Measurements from ENCODE around the gene TMUB1.

Gene TMUB1

DNA sequence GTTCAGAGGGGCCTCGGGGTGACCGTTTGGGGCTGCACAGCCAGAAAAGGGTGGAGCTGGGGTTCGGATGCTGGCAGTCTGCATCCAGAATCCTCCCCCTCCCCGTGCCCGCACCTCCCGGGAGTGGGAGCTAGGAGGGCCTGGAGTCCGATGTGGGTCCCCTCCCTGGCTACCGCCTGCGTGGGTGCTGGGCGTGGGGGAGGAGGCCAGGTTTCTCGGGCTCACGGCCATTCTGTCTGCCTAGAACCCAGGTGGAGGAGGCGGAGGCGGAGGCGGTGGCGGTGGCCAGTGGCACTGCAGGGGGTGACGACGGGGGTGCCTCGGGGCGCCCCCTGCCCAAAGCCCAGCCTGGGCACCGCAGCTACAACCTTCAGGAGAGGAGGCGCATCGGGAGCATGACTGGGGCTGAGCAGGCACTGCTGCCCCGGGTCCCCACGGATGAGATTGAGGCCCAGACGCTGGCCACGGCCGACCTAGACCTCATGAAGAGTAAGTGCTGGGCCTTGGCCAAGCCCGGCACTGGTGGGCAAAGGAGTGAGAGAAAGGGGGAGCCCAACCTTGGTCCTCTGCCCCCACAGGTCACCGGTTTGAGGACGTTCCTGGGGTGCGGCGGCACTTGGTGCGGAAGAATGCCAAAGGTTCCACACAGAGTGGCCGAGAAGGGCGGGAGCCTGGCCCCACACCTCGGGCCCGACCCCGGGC lies 16.9 kb downstream of the TMUB1 start:
- no peak for DNase-seq

DNA sequence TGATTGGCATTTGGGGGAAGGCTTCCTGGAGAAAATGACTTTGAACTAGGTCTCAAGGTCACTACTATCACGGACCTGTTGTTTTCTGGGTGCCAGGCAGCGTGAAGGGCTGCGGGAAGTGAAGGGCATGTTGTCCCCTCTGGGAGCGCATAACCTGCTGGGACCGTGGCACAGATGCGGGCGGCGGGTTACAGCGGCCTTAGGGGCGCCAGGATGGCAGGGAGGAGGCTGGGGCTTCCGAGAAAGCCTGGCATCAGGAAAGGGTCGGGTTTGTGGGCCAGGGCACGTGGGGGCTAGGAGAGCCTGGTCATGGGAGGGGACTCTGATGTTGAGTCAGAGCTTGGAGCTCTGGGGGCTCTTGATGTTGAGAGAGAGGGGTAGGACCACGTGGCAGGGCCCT lies 17.8 kb downstream of the TMUB1 start:
- DNase-seq: no peak

DNA sequence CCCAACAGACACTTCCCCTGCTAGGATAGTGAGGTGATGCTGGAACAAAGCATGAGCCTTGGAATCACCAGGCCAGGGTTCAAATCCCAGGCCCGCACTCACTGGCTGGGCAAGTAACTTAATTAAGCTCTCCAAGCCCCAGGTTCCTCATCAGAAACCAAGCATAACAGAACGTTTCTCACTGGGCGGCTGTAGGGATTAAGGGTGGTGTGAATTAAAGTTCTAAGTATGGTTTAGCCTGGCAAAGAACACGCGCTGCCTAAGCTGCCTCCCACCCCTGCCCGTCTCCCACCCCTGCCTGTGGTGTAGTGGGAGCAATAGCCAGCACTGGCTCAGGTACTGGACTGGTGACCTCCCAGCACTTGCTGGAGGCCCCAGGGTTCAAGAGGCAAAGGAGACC lies 18.3 kb downstream of the TMUB1 start:
- DNase-seq: no peak

DNA sequence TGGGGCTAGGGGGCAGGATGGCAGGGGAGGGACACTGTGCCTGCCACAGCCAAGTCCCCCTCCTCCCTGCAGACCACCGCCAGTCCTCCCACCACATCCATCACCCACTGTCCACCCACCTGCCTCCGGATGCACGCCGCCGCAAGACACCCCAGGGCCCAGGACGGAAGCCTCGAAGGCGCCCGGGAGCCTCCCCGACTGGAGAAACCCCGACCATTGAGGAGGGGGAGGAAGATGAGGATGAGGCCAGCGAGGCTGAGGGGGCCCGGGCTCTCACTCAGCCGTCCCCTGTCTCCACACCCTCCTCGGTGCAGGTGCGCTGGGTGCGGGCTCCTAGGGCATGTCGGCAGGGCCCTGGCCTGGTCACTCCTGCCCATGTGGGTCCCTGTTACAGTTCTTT lies 18.8 kb downstream of the TMUB1 start:
- DNase-seq: no peak

DNA sequence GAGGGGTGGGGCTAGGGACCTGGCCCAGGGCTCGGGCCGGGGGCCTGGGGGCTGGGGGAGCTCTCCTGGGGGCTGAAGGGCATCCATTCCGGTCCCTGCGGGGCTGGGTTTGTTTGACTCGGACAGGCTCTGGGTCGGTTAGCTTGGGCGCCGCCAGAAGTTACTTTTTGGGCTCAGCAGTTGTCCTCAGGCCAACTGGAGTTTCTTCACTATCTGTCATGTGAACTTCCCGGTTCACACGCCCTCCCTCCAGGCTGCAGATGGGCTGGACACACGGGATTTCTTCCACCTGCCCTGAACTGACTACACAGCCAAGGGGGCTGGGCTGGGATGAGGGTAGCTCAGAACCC lies 20.1 kb downstream of the TMUB1 start:
- DNase-seq: no peak

DNA sequence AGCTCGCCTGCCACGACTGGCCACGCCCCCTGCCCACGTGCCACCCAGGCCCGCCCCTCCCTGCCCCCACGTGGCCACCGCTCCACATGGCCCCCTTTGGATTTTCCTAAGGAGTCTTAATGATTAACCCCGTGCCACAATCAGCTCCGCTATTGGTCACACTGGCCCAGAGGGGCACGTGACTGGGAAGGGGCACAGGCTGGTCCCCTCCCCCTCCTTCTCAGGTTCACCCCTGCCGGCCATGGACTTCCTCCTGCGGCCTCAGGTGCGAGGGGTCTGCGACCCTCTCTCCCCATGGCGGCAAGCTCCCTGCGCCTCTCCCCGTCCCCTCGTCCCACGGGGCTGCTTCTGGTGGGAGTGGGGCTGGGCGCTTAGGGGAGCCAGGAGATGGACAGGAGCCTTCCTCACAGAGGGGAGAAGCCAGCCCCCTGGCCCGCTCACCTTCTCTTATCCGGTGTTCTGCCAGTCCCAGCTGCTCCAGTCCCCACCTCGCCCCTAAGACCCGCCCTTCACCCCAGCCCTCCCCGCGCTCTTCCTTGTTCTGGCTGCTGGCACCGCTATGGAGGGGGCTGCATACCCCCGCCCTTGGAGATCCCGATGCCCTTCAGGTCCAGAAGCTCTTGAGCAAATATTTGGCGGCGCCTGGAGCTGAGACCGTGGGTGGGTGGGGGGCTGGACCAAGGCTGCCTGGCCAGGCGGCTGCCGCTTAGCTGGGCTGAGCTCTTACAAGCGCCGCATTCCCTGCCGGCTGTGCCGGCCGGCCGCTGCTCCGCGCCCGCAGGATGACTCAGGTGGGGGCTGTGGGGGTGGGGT lies 20.7 kb downstream of the TMUB1 start:
- DNase-seq: no peak

DNA sequence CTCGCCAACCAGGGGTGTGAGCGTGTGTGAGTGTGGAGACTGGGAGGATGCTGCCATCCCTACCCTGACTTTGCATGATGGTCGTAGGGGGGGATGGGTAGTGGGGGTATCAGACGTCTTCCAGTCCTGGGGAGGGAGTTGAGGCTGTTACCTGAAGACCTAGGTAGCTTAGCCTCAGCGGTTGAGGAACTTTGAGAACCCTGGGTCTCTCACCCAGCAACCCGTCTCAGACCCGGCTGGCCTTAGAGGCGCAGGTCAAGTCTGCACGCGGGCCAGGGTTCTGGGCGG lies 21.2 kb downstream of the TMUB1 start:
- no peak for DNase-seq

DNA sequence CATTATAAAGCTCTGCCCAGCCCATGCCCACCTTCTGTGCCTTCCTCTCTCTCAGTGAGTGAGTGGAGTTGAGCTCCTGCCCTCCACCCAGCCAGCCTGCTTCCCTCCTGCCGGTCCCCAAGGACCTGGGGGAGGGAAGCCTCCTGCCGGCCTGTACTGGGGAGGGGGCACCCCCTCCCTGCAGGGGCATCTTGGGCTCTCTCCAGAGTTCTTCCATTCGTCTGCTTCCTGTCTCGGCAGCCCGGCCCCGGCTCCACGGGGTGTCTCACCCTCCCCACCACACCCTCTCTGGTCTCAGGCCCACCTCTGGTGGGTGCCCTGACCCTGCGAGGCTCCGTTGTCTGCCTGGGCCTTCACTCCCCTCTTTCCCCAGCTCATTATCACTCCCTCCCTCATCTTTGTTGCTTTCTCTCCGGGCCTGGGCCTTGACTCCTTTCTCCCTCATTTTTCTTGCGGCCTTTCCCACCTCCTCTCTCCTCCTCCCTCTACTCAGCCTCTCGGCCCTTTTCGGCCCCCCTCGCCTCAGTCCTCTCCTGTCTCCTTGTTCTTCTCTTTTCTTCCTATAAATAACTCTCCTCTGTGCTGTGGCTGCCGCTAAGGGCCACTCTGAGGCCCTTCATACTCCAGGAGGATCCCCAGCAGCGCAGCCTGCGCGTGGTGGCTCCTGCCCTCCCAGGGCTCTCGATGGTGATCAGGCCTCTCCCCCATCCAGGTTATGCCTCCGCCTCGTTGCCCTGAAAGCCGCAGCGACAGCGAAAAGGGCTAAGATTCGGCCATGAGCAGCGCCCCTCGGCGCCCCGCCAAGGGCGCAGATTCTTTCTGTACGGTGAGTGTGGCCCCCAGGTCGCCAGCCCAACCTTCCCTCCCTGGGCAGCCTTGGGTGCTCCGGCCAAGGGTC lies 21.8 kb downstream of the TMUB1 start:
- DNase-seq: no peak

DNA sequence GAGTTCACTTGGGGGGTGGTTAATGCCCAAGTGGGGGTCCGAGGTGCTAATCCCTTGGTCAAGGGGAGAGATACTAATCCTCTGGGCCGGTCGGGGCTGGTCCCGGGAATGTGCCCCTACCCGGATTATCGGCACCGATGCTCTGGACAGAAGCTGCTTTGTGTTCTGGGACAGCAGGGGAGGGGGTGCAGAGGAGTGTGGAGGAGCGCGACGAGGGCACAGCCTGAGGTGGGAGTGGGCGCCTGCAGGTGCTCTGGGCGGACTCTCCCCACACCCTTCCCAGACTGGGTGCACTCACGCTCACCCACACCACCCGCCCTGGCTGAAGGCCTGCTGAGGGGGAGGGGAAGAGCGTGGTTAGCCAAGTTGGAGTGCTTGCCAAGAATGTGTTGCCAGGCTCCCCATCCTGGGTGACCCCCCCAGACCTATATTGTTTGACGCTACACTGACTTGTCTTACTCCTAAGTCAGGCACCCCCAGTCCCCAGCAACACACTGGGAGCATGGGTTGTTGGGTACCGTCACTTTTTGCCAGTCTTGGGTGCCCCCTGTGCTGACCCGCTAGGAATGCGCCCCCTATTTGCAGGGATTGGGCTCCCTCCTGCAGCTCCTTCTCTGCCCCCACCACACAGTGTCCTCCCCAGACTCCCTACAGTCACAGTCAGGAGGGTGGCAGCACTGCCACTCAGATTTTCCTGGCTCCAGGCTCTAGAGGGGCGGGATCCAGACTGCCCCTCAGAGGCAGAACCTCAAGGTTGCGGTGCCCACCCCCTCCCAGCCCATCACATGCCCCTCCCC lies 22.7 kb downstream of the TMUB1 start:
- peak; percentile 24 for DNase-seq

DNA sequence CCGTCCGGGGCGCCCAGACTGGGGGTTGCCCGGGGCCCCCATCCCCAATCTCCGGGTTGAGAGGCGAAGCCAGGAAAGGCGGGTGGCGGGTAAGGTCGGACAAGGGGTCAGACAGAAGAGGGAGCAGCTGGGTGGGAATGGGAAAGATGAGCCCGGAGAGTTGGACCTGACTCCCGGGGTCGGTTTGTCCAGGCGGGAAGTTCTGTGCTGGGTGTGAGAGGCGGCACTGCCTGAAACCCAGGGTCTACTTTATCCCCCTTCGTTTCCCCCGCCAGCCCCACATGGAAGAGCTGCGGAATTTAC lies 23.2 kb downstream of the TMUB1 start:
- no peak for DNase-seq

DNA sequence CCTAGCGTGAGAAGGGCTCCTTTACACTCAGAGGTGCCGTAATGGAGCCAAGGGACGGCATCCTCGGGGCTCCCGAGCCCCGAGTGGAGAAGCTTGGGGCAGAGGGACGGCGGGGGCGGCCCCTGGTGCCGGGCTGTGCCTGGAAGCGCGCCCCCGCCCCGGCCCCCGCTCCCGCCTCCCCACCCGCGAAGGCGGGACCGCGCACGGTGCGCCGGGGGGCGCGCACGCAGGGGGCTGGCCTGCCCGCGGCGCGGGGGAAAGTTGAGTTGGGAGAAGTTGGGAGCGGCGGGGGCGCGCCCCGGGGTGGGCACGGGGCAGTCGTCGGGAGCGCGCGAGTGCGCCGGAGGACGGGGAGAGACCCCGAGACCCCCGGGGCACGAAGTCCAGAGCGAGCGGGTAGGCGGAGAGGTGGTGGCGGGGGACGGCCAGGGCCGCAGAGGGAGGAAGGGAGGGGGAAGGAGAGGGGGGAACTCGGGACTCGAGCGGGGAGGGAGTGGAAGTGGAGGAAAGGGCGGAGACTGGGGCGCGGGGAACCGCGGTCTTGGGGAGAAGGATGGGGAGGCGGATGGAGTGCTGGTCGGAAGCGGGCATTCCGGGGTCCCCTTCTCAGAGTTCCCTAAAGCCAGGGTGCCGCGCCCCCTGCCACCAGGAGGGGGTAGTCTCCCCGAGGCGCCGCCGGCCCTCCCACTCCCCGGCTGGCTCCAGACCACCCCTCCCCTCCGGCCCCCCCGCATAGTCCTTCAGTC lies 23.8 kb downstream of the TMUB1 start, which contains the start of gene SLC4A2:
Gene SLC4A2, plus strand, starts transcription at position 223 of the 746 bp plus-strand sequence. CDS start 2,399 bp downstream, outside the sequence.
- DNase-seq: peak; percentile 67

DNA sequence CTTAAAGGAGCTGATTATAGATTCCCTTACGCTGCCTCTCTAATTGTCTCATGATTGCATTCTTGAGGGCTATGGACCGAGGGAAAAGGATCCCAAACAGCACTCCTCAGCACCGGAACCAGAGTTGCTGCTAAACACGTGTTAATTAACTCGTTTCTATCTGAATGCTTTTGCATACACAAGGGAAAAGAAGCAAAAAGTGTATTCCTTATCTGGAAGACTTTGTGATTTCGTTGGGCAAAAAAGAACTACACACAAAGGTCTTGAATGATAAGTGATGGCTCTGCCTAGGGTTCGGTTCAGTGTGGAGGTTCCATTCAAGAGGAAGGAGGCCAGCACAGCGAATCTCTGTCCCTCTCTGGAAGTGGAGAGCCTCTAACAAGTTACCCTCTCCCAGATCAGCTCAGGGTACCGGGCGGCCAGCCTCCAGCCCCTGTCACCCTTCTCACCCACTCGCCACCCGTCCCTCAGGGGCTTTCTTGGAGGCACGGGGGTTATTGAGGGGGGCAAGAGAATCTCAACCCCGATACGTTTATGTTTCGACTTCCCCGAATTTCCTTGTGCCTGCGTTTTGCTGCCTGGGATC lies 24.4 kb downstream of the TMUB1 start:
- DNase-seq: peak; percentile 33

DNA sequence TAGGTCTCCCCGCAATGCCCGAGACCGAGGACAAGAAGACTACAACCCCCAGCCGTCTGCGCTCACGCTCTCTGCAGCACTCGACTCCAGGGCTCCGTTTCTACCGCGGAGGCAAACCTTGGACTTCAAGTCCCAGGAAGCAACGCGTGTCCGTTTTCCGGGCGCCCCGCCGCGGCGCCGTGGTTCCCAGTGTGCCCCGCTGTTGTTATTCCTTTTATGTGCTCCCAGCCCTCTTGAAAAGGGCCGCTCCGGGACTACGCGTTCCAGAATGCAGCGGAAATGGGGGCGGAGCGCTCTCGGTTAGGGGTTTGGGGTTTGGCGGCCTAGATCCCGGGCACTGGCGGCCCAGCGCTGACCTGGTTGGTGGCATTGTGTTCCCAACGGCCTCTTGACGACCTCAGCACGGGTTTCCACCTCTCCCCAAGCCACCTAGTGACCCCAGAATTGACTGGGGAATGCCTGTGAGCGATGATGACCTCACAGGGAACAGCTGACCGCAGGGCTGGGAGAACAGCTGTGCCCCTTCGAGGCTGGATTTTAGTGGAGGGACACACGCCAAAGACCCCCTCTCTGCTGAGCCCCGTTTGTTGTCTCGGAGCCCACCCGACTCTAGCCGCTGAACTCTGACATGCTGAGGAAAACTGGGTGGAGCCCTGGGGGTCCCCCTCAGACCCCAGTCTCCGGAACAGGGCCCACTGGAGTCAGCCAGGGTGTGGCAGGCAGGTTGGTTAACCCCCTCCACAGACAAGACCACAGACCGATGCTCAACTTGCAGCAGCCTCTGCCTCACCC lies 25.1 kb downstream of the TMUB1 start:
- peak; percentile 100 for DNase-seq

DNA sequence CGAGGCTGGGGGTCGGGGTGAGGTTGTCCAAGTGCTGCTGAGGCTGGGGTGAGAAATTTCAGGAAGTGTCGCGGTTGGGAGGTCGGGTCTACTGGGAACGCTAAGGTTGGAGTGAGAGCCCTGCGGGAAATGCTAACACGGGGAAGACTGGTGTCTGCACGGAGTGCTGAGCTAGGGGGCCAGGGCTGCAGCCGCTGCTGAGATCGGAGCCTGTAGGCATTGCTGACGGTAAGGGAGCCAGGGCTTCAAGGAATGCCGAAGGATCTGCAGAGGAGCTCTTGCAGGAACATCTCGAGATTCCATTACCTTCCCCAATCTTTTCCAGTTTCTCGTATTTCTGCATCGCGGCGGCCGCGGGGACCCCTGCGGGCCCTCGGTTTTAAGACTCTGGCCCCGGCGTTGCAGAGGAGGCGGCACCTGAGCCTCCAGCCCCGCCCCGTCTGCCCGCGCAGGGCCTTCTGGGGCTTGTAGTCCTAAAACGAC lies 25.7 kb downstream of the TMUB1 start, which contains the start of gene CDK5:
Gene CDK5, minus strand, starts transcription at position 392 of the 483 bp plus-strand sequence. Its CDS starts 49 bp downstream, at position 343.
- DNase-seq: no peak

DNA sequence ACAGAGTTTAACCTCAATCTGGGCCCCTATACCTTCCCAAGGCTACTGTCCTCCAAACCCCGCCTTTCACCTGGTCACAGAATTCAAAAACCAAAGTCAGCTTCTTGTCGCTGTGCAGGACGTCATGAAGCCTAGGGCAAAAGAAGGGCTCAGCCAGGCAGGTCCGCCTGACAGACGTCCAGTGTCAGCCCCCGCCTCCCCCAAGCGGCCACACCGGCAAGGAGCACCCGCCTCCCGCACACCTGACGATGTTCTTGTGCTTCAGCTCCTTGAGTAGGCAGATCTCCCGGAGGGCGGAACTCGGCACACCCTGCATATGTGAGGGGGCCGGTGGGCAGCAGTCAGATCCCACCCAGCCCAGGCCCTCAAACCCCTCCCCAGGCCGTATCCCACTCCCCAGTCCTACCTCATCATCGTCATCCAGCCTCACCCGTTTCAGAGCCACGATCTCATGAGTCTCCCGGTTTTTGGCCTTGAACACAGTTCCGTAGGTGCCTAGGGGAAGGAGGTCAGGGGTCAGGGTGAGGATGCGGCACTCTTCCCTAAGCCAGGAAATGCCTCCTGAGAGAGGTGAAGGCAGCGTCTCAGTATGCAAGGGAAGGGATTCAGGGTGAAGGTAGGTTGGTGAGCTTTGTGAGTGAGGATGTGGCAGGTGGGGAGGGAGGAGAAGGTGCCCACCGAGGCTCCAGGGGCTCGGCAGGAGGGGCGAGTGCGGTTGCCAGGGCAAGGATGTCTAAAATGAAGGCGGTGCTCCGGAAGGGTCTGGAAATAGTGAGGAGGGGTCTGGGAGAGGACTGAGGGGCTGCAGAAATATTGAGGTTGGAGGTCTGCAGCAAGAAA lies 26.4 kb downstream of the TMUB1 start:
- no peak for DNase-seq

DNA sequence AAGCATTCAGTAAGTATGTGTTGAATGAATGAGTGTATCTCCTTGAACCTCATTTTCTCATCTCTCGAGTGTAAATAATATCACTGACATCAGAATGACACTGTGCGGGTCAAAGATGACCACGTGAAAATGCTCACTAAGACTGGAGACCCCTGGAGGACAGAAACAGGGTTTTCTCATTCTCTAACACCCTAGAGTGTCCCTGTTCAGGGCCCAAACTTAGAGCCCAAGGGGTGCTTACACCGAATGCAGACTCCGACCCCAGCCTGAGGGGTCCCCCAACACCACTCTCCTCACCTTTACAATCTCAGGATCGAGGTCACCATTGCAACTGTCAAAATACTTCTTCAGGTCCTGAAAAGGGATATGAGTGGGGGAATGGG lies 27.0 kb downstream of the TMUB1 start:
- no peak for DNase-seq

DNA sequence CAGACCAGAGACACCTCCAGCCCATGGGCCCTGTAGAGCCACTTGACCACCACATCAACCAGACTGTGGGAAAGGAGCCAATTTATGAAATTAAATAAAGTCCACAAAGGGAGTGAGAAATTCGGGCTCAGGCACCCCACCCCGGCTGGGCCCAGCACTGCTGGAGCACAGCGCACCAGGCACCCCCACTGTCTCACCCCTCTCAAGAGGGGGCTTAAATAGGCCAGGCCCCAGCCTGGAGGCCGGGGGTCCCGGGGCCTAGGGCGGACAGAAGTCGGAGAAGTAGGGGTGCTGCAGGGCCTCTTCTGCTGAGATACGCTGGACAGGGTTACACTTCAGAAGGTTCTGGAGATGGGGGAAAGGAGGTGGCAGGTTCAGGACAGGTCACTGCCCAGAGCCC lies 29.5 kb downstream of the TMUB1 start:
- DNase-seq: no peak

DNA sequence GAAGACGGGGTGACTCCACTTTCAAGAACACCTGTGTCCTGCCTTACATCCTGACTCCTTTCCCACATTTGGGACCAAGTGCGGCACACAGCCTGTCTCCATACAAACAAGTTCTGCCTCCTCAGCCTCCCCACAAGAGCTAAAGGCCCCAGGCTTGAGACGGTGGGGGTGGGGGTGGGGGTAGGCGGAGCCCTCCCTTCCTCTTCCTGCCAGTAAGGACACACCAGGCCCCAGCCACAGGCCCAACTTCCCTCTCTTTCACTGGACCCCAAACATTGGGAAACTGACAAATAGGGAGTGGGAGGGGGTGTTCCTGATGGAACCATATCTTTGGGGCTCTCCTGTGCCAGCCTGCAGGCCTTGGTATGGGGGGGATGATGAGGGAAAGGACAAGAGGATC lies 30.2 kb downstream of the TMUB1 start:
- DNase-seq: no peak

DNA sequence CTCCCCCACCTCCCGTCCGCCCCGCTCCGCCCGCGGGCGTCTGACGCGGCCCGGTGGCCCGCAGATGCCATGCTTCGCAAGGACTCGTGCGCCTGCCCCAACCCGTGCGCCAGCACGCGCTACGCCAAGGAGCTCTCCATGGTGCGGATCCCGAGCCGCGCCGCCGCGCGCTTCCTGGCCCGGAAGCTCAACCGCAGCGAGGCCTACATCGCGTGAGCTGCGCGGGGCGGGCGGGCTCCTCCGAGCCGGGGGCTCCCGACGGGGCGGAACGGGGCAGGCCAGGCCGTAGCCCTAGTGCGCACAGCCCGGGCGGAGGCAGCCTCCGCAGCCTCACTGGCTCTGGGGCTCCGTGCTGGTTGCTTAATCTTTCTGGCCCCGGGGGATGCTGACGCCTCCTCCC lies 32.2 kb downstream of the TMUB1 start:
- DNase-seq: no peak

Data from NCI-H1092 treated with DMSO at 0.1 percent for 48 hours (cell line).